ENCODE data around the gene EHMT1. TPM values are rescaled to one million over a fixed set of nuclear protein-coding genes. Genes with fewer than 3 reads are reported as not detected.

The EHMT1 gene
- total and polyA plus RNA-seq, 2 of the 13 experiments (the other 11 are each of a cell fraction or from before 2014, with no cell fraction given), result 23.0 to 27.1 TPM

DNA sequence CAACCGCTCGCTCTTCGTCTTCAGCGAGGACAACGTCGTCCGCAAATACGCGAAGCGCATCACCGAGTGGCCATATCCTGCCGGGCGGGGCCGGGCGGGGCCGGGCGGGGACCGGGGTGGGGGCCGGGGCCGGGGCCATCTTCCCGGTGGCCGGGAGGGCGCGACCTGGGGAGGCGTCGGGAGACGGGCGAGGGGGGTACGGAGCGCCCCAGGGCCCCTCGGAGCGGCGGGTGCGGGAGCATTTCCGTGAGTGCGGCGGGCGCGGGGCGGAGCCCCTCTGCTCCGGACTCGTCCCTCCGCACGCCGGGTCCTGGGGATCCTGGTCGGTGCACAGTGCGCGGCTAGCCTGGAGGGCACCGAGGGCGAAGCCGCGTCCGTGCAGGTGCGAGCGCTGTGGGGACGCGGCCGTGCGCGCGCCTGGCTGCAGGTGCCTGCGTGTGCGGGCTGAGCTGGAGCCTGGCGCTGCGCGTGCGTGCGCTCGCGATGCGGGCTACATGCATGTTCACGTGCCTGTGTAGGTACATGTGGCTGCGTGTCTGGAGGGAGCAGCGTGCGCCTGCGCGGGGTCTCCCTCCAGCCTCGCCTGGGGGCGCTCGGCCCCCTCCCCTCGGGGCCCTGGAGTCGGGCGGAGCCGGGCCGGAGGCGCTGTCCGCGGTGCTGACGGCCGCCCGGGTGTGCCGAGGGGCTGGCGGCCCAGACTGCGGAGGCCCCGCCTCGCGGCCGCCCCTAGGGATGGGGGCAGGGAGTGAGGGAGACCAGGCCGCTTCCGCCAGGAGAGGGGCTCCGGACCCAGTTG, 259.5 kb downstream of the EHMT1 start (continued):
- no peak for TF ChIP-seq NRL (CRISPR knock-in tag; IDR thresholded peaks at IDR 0.05; ENCODE audit: borderline replicate concordance)
- TF ChIP-seq GLI4 (CRISPR knock-in tag; IDR thresholded peaks at IDR 0.05; ENCODE audit: borderline replicate concordance), result no peak
- no peak for TF ChIP-seq ZMYM4 (CRISPR knock-in tag; IDR thresholded peaks at IDR 0.05)
- no peak for TF ChIP-seq POLR2A (IDR thresholded peaks at IDR 0.05; ENCODE audit: insufficient read depth in 1 of 2, low read depth in 2 of 2, low read length in 2 of 2)
- 0 out of 2 replicates have a peak, but pooled peaks have one; percentile 19 for TF ChIP-seq ZNF329 (CRISPR knock-in tag; IDR thresholded peaks at IDR 0.05; ENCODE audit: low read depth)
- TF ChIP-seq RBM22 (optimal IDR thresholded peaks at IDR 0.05; ENCODE audit: low read length), result no peak
- 0 out of 2 replicates have a peak, but pooled peaks have one; percentile 69 for TF ChIP-seq STAT5B (CRISPR knock-in tag; IDR thresholded peaks at IDR 0.05)
- TF ChIP-seq TOPORS (CRISPR knock-in tag; IDR thresholded peaks at IDR 0.05), result no peak
- no peak for TF ChIP-seq ZNF839 (CRISPR knock-in tag; IDR thresholded peaks at IDR 0.05; ENCODE audit: borderline replicate concordance)
- TF ChIP-seq, protein P1, sequence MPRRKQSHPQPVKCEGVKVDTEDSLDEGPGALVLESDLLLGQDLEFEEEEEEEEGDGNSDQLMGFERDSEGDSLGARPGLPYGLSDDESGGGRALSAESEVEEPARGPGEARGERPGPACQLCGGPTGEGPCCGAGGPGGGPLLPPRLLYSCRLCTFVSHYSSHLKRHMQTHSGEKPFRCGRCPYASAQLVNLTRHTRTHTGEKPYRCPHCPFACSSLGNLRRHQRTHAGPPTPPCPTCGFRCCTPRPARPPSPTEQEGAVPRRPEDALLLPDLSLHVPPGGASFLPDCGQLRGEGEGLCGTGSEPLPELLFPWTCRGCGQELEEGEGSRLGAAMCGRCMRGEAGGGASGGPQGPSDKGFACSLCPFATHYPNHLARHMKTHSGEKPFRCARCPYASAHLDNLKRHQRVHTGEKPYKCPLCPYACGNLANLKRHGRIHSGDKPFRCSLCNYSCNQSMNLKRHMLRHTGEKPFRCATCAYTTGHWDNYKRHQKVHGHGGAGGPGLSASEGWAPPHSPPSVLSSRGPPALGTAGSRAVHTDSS (CRISPR knock-in tag; conservative IDR thresholded peaks at IDR 0.05), result no peak
- no peak for TF ChIP-seq EZH2 (conservative IDR thresholded peaks at IDR 0.05; ENCODE audit: low read depth, low read length)
- no peak for TF ChIP-seq HNRNPUL1 (IDR thresholded peaks at IDR 0.05; ENCODE audit: low read depth, low read length)
- no peak for TF ChIP-seq HNF4G (IDR thresholded peaks at IDR 0.05; ENCODE audit: borderline replicate concordance, low read depth, low read length)
- TF ChIP-seq HNF4G (CRISPR knock-in tag; IDR thresholded peaks at IDR 0.05; ENCODE audit: borderline replicate concordance, low read depth), result no peak
- TF ChIP-seq CHD4 (IDR thresholded peaks at IDR 0.05; ENCODE audit: borderline replicate concordance, low read length), result no peak
- TF ChIP-seq, protein P2, sequence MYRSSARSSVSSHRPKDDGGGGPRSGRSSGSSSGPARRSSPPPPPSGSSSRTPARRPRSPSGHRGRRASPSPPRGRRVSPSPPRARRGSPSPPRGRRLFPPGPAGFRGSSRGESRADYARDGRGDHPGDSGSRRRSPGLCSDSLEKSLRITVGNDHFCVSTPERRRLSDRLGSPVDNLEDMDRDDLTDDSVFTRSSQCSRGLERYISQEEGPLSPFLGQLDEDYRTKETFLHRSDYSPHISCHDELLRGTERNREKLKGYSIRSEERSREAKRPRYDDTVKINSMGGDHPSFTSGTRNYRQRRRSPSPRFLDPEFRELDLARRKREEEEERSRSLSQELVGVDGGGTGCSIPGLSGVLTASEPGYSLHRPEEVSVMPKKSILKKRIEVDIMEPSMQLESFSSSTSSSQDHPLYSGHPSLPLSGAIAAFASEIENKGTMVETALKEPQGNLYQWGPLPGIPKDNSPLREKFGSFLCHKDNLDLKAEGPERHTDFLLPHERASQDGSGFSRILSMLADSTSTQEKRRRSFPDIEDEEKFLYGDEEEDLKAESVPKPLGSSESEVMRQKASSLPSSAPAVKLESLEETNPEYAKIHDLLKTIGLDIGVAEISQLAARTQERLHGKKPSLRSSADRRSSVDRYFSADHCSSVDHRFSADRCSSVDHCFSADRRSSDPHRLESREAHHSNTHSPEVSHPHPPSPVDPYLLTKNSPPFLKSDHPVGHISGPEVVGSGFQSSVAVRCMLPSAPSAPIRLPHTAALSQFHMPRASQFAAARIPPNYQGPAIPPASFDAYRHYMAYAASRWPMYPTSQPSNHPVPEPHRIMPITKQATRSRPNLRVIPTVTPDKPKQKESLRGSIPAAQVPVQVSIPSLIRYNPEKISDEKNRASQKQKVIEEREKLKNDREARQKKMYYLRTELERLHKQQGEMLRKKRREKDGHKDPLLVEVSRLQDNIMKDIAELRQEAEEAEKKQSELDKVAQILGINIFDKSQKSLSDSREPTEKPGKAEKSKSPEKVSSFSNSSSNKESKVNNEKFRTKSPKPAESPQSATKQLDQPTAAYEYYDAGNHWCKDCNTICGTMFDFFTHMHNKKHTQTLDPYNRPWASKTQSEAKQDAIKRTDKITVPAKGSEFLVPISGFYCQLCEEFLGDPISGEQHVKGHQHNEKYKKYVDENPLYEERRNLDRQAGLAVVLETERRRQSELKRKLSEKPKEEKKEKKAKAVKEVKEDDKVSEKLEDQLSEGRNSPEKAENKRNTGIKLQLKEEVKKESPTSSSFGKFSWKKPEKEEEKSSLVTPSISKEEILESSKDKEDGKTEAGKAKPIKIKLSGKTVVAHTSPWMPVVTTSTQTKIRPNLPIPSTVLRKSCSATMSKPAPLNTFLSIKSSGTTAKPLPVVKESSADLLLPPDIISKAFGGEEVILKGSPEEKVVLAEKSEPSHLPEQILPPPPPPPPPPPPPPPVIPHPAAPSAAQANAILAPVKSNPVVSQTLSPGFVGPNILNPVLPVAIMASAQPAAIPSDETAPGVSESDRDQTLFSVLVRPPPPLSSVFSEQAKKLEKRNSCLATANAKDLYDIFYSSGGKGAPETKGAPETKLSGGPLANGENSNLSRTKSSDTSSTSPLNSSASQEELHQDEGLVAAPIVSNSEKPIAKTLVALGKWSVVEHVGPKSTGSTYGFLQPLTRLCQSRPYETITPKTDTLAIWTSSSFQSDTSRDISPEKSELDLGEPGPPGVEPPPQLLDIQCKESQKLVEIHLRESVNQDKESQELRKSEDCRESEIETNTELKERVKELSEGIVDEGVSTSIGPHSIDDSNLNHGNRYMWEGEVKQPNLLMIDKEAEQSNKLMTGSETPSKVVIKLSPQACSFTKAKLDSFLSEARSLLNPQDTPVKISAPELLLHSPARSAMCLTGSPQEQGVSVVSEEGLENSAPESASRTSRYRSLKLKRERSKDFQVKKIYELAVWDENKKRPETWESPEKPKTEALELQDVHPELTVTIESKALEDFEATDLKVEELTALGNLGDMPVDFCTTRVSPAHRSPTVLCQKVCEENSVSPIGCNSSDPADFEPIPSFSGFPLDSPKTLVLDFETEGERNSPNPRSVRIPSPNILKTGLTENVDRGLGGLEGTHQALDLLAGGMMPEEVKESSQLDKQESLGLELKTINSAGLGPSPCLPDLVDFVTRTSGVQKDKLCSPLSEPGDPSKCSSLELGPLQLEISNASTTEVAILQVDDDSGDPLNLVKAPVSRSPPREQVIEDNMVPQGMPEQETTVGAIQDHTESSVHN (CRISPR knock-in tag; IDR thresholded peaks at IDR 0.05), result no peak
- no peak for TF ChIP-seq KDM3A (CRISPR knock-in tag; IDR thresholded peaks at IDR 0.05; ENCODE audit: low read depth)
- TF ChIP-seq HOXD1 (CRISPR knock-in tag; IDR thresholded peaks at IDR 0.05), result no peak
- TF ChIP-seq ZNF441 (CRISPR knock-in tag; IDR thresholded peaks at IDR 0.05; ENCODE audit: borderline replicate concordance), result peak; percentile 64; the same call in 1 of the 2 replicates
- no peak for TF ChIP-seq CHCHD3 (CRISPR knock-in tag; IDR thresholded peaks at IDR 0.05)

Measured in HepG2 (cell line).